Naive thymus-derived CD4-positive, alpha-beta T cell (primary cell): ENCODE measurements around the gene AFTPH. TPM values are rescaled to one million over a fixed set of nuclear protein-coding genes. Genes with fewer than 3 reads are reported as not detected.
A peak's percentile ranks its signal among the peaks of the same experiment; 100 is the strongest.

ENCODE experiments used
- ATAC-seq: fragments of 150-1000 bp; cut with Tn5 transposase; 2 replicates; pipeline ENCODE4 v1.10.0; 2021; ENCODE audit warnings: mild to moderate bottlenecking, moderate library complexity
- CTCF ChIA-PET: fragments of 350-600 bp; sonication (Branson Sonifier 250); formaldehyde crosslinking; loops from one replicate; lab custom pipeline; 2021; ENCODE audit warnings: antibody characterized with exemption; lab: Charles Lee
- POLR2A ChIA-PET: fragments of 350-600 bp; sonication (Branson Sonifier 250); formaldehyde crosslinking; loops from one replicate; lab custom pipeline; 2021; ENCODE audit warnings: antibody characterized with exemption, inconsistent platforms; lab: Charles Lee
- DNase-seq, 9 donors: peaks; one replicate each; pipeline versions ENCODE4 v3.0.0 to v3.0.0-alpha.2; 2020 to 2022; ENCODE audit warnings: mixed read lengths in 1 of 9
- H3K27ac ChIP-seq: one replicate; pipeline ENCODE4 v1.7.0; 2013; ENCODE audit warnings: mild to moderate bottlenecking, low read depth, low read length, moderate library complexity
- H3K27me3 ChIP-seq, 2 donors: one replicate each; pipeline ENCODE4 v1.7.0; 2013; ENCODE audit warnings: low read length in 2 of 2, mild to moderate bottlenecking in 2 of 2, moderate library complexity in 2 of 2; ENCODE audit not compliant: control insufficient read depth in 2 of 2, insufficient read depth in 2 of 2
- H3K36me3 ChIP-seq, 3 experiments: 1 replicate in 2 of 3; 2 replicates in 1 of 3; pipeline ENCODE4 v1.7.0; 2013; ENCODE audit warnings: low read length in 3 of 3, mild to moderate bottlenecking in 3 of 3, moderate library complexity in 1 of 3; ENCODE audit not compliant: insufficient read depth in 3 of 3, control insufficient read depth in 2 of 3
- H3K4me1 ChIP-seq, 2 donors: one replicate each; pipeline ENCODE4 v1.7.0; 2013; ENCODE audit warnings: low read length in 2 of 2, mild to moderate bottlenecking in 2 of 2, moderate library complexity in 1 of 2; ENCODE audit not compliant: control insufficient read depth in 2 of 2, insufficient read depth in 2 of 2
- H3K4me3 ChIP-seq: 2 replicates; pipeline ENCODE4 v1.7.0; 2013; ENCODE audit warnings: mild to moderate bottlenecking, low read length
- H3K9me3 ChIP-seq, 3 experiments: 1 replicate in 2 of 3; 2 replicates in 1 of 3; pipeline ENCODE4 v1.7.0; 2013; ENCODE audit warnings: low read length in 3 of 3; ENCODE audit not compliant: control insufficient read depth in 2 of 3
- H3K27ac Mint-ChIP-seq, 9 donors: one replicate each; pipeline ENCODE4 v1.8.0; 2020 to 2022; ENCODE audit warnings: mixed read lengths in 9 of 9, mild to moderate bottlenecking in 8 of 9, moderate library complexity in 5 of 9, inconsistent platforms in 2 of 9
- H3K27me3 Mint-ChIP-seq, 5 donors: one replicate each; pipeline ENCODE4 v1.8.0; 2021 to 2022; ENCODE audit warnings: mixed read lengths in 5 of 5, mild to moderate bottlenecking in 1 of 5
- H3K36me3 Mint-ChIP-seq, 5 donors: one replicate each; pipeline ENCODE4 v1.8.0; 2020 to 2022; ENCODE audit warnings: mixed read lengths in 5 of 5, mild to moderate bottlenecking in 3 of 5, inconsistent platforms in 1 of 5
- H3K4me1 Mint-ChIP-seq, 7 donors: one replicate each; pipeline ENCODE4 v1.8.0; 2020 to 2022; ENCODE audit warnings: mixed read lengths in 7 of 7, mild to moderate bottlenecking in 3 of 7, inconsistent platforms in 1 of 7
- H3K4me3 Mint-ChIP-seq, 10 donors: one replicate each; pipeline ENCODE4 v1.8.0; 2020 to 2022; ENCODE audit warnings: mild to moderate bottlenecking in 10 of 10, mixed read lengths in 10 of 10, moderate library complexity in 6 of 10, inconsistent platforms in 2 of 10
- H3K9me3 Mint-ChIP-seq, 11 donors: one replicate each; pipeline ENCODE4 v1.8.0; 2020 to 2022; ENCODE audit warnings: mixed read lengths in 11 of 11, mild to moderate bottlenecking in 4 of 11, inconsistent platforms in 1 of 11, moderate library complexity in 1 of 11
- intact Hi-C, 2 donors: fragments of 100-400 bp; cut with micrococcal nuclease; formaldehyde crosslinking; loops; one replicate each; pipeline ENCODE4 v1.15.1; 2023
- polyA plus RNA-seq, 2 donors: library from polyadenylated mRNA; unstranded; fragments of 300-500 nt; fragmentation: Illumina TruSeq; gene quantifications; one replicate each; pipeline ENCODE4 v1.2.3, GENCODE V29; 2021
- total RNA-seq, 6 experiments: library from RNA in 5 of 6; stranded (reverse) in 5 of 6; gene quantifications; 1 replicate in 5 of 6; 2 replicates in 1 of 6; pipeline ENCODE4 v1.2.3 and lab custom pipeline; 2021 to 2026

AFTPH gene
- total and polyA plus RNA-seq, 7 experiments from 2014 or later: 19.7 to 46.2 (median 36.0) TPM

- H3K4me1 ChIP-seq: peaks cover 17 to 27% of the 10 kb centered on the region in 2 donors
- peak overlapping the region in 1 of 9 donors; percentile 3 for H3K27ac Mint-ChIP-seq
- H3K9me3 ChIP-seq: no peaks in the 10 kb centered on the region
- H3K27ac ChIP-seq: no peak overlapping the region
- ATAC-seq (no peak), DNase-seq (no peak)
- H3K27me3 ChIP-seq: no peaks in the 10 kb centered on the region
- peaks cover 0 to 40% (median 24%) of the 10 kb centered on the region in 7 donors for H3K4me1 Mint-ChIP-seq
- intact Hi-C loops: loop anchor here in 1 of 2 donors (10.0 kb wide), 1 partner anchor 451 kb away; the partner anchor contains the start of gene CEP68
- ChIA-PET CTCF (no interaction called here), POLR2A (no interaction called here)
- H3K9me3 Mint-ChIP-seq: peaks cover 0 to 10% (median 0%) of the 10 kb centered on the region in 11 donors
- H3K36me3 ChIP-seq: no peaks in the 10 kb centered on the region
- H3K27me3 Mint-ChIP-seq: no peaks in the 10 kb centered on the region
- peaks cover 0 to 11% (median 0%) of the 10 kb centered on the region in 5 donors for H3K36me3 Mint-ChIP-seq
- no peak overlapping the region for H3K4me3 ChIP-seq
- no peak overlapping the region for H3K4me3 Mint-ChIP-seq
Observed at GRCh38 chr2:64604155-64604554, 80.0 kb downstream of the AFTPH start.

- ATAC-seq: no peak
- no peaks in the 10 kb centered on the region for H3K36me3 ChIP-seq
Observed at GRCh38 chr2:64605026-64605471, 80.9 kb downstream of the AFTPH start.

GRCh38 chr2:64605991-64606478, 81.9 kb downstream of the AFTPH start:
- Histone ChIP-seq H3K27ac (no peak overlapping the region), H3K27me3 (no peaks in the 10 kb centered on the region), H3K36me3 (no peaks in the 10 kb centered on the region), H3K4me3 (no peak overlapping the region), H3K9me3 (no peaks in the 10 kb centered on the region), H3K4me1 (peaks cover 17 to 27% of the 10 kb centered on the region in 2 donors)
- Mint-ChIP-seq H3K36me3 (peaks cover 0 to 10% (median 0%) of the 10 kb centered on the region in 5 donors), H3K4me1 (peaks cover 0 to 33% (median 21%) of the 10 kb centered on the region in 7 donors), H3K27ac (peak overlapping the region; percentile 31 to 86 (median 64)), H3K9me3 (peaks cover 0 to 10% (median 0%) of the 10 kb centered on the region in 11 donors), H3K4me3 (peak overlapping the region in 7 of 10 donors; percentile 3 to 66 (median 42)), H3K27me3 (peaks cover 0 to 8% (median 0%) of the 10 kb centered on the region in 5 donors)
- no peak for ATAC-seq
- ChIA-PET POLR2A (interaction anchor here (0.9 to 2.1 kb wide), 5 partner anchors 13 to 215 kb away, joined by 3 to 9 read pairs (median 5); no protein-coding TSS in a partner anchor), CTCF (interaction anchor here (0.6 to 1.4 kb wide), 6 partner anchors 8 to 261 kb away, joined by 3 to 6 read pairs (median 4); no protein-coding TSS in a partner anchor)
- intact Hi-C loops: loop anchor here (2.0 to 10.0 kb wide), 6 partner anchors 19 to 494 kb away; partner anchors contain the start of genes CEP68 (in 1 of the 2) and PELI1 (in 1 of the 2)
- peak in 1 of 9 donors; percentile 18 for DNase-seq

More at GRCh38 chr2:64605026-64605471, 80.9 kb downstream of the AFTPH start:
- ChIA-PET POLR2A (interaction anchor here (0.9 kb wide), 1 partner anchor 216 kb away, joined by 4 read pairs; no protein-coding TSS in a partner anchor), CTCF (interaction anchor here (0.9 to 1.4 kb wide), 2 partner anchors 42 to 262 kb away, joined by 3 to 5 read pairs; no protein-coding TSS in a partner anchor)
- peak in 1 of 9 donors; percentile 11 for DNase-seq
- H3K27me3 ChIP-seq: no peaks in the 10 kb centered on the region
- Mint-ChIP-seq H3K27me3 (no peaks in the 10 kb centered on the region), H3K4me3 (no peak overlapping the region), H3K27ac (peak overlapping the region in 1 of 9 donors; percentile 48), H3K4me1 (peaks cover 0 to 33% (median 21%) of the 10 kb centered on the region in 7 donors), H3K9me3 (peaks cover 0 to 10% (median 0%) of the 10 kb centered on the region in 11 donors), H3K36me3 (peaks cover 0 to 10% (median 0%) of the 10 kb centered on the region in 5 donors)
- peaks cover 17 to 27% of the 10 kb centered on the region in 2 donors for H3K4me1 ChIP-seq
- H3K9me3 ChIP-seq: no peaks in the 10 kb centered on the region
- no peak overlapping the region for H3K4me3 ChIP-seq
- intact Hi-C loops: loop anchor here in 1 of 2 donors (5.0 to 10.0 kb wide), 3 partner anchors 450 to 493 kb away; partner anchors contain the start of genes CEP68 and PELI1
- H3K27ac ChIP-seq: no peak overlapping the region

- Mint-ChIP-seq H3K36me3 (peaks cover 0 to 10% (median 0%) of the 10 kb centered on the region in 5 donors), H3K27me3 (peaks cover 0 to 15% (median 0%) of the 10 kb centered on the region in 5 donors), H3K4me3 (peak overlapping the region; percentile 34 to 84 (median 69)), H3K9me3 (peaks cover 0 to 10% (median 0%) of the 10 kb centered on the region in 11 donors), H3K27ac (peak overlapping the region; percentile 31 to 88 (median 65)), H3K4me1 (peaks cover 0 to 33% (median 21%) of the 10 kb centered on the region in 7 donors)
- Histone ChIP-seq H3K27ac (peak overlapping the region; percentile 41), H3K4me3 (peak overlapping the region; percentile 49), H3K9me3 (no peaks in the 10 kb centered on the region), H3K27me3 (no peaks in the 10 kb centered on the region), H3K4me1 (peaks cover 17 to 27% of the 10 kb centered on the region in 2 donors), H3K36me3 (no peaks in the 10 kb centered on the region)
- ATAC-seq (peak; percentile 94), DNase-seq (peak; percentile 59 to 87 (median 82))
- intact Hi-C loops: loop anchor here (1.0 to 10.0 kb wide), 11 partner anchors 20 to 494 kb away; partner anchors contain the start of genes AFTPH (in 1 of the 2), CEP68 (in 1 of the 2) and PELI1 (in 1 of the 2)
- ChIA-PET CTCF (interaction anchor here (0.6 to 1.5 kb wide), 10 partner anchors 36 to 557 kb away, joined by 3 to 6 read pairs (median 4); no protein-coding TSS in a partner anchor), POLR2A (interaction anchor here (0.7 to 2.1 kb wide), 8 partner anchors 14 to 145 kb away, joined by 3 to 14 read pairs (median 4); partner anchors contain the start of gene SERTAD2)
Observed at GRCh38 chr2:64606479-64607363, 82.6 kb downstream of the AFTPH start.

GRCh38 chr2:64607381-64608304, 83.5 kb downstream of the AFTPH start:
- POLR2A ChIA-PET: interaction anchor here (0.7 to 2.1 kb wide), 15 partner anchors 15 to 488 kb away, joined by 3 to 14 read pairs (median 3); partner anchors contain the start of gene SERTAD2
- Mint-ChIP-seq H3K27ac (peak overlapping the region in 8 of 9 donors; percentile 51 to 91 (median 80)), H3K9me3 (peaks cover 0 to 10% (median 0%) of the 10 kb centered on the region in 11 donors), H3K4me1 (peaks cover 0 to 33% (median 21%) of the 10 kb centered on the region in 7 donors), H3K36me3 (peaks cover 0 to 9% (median 0%) of the 10 kb centered on the region in 5 donors), H3K4me3 (peak overlapping the region; percentile 34 to 84 (median 76)), H3K27me3 (peaks cover 0 to 20% (median 0%) of the 10 kb centered on the region in 5 donors)
- DNase-seq (peak in 1 of 9 donors; percentile 15), ATAC-seq (no peak)
- Histone ChIP-seq H3K4me1 (peaks cover 17 to 27% of the 10 kb centered on the region in 2 donors), H3K9me3 (no peaks in the 10 kb centered on the region), H3K4me3 (no peak overlapping the region), H3K36me3 (no peaks in the 10 kb centered on the region), H3K27ac (no peak overlapping the region), H3K27me3 (no peaks in the 10 kb centered on the region)
- intact Hi-C loops: loop anchor here (1.0 to 10.0 kb wide), 12 partner anchors 21 to 495 kb away; partner anchors contain the start of genes AFTPH (in 1 of the 2), CEP68 (in 1 of the 2), PELI1 (in 1 of the 2) and SERTAD2 (in 1 of the 2)
- CTCF ChIA-PET: interaction anchor here (0.6 to 1.5 kb wide), 13 partner anchors 36 to 556 kb away, joined by 3 to 6 read pairs (median 3); partner anchors contain the start of gene AFTPH
